ENCODE data around the gene ARFGAP2. TPM values are rescaled to one million over a fixed set of nuclear protein-coding genes. Genes with fewer than 3 reads are reported as not detected.
A peak's percentile ranks its signal among the peaks of the same experiment; 100 is the strongest.

Gene ARFGAP2
- total RNA-seq, 1 donor from 2014 or later: 116 TPM

DNA sequence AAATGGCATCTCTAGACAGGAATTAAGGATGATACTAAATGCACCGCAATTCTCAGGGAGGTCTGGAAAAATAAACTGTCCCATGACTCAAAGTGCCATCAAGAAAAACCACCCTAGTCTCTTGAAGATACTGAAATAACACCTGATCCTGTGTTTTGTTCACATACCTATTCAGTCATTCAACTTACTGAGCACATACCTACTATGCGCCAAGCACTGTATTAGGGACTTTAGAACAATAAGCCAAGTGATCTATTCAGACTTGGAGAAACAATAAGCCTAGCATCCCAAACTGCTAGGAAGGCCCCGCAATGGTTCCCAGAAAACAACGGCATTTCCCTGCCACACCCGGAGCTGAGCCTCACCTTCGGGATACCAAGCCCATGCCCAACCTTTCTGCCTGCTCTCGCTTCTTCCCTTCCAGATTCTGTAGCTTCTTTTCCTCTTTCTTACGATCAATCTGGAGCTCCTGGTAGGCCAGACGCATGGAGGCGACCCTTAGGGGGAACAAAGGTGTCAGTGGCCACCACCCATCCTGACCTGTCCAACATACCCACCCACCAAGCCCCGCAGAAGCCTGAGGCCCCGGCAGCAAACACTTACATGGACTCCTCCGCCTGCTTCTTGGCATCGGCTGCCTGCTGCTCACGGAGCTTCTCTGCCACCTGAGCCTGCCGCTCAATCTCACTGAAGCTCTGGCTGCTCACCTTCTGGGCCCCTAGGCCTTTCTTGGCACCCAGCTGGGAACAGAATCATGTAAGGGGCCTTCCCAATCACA lies 5.4 kb downstream of the ARFGAP2 start:
- DNase-seq (ENCODE audit: low read depth): no peak

DNA sequence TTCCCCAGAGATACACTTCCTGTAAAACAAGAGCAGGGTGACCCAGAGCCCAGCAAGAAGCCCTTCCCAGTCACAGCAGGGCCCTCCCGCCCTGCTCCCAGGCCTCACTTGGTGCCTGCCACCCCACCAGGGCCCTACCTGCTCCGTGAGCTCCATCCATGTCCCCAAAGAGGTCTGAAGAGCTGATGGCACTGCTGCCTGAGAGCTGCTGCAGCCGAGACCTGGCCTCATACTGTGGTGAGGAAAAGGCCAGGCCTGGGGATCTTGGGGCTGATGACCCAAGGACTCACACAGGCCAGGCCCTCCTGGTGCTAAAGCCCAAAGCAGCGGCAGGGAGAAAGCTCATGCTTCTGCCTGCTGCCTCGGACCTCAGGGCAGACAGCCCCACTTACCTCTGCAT lies 10.3 kb downstream of the ARFGAP2 start:
- DNase-seq (ENCODE audit: low read depth): no peak

DNA sequence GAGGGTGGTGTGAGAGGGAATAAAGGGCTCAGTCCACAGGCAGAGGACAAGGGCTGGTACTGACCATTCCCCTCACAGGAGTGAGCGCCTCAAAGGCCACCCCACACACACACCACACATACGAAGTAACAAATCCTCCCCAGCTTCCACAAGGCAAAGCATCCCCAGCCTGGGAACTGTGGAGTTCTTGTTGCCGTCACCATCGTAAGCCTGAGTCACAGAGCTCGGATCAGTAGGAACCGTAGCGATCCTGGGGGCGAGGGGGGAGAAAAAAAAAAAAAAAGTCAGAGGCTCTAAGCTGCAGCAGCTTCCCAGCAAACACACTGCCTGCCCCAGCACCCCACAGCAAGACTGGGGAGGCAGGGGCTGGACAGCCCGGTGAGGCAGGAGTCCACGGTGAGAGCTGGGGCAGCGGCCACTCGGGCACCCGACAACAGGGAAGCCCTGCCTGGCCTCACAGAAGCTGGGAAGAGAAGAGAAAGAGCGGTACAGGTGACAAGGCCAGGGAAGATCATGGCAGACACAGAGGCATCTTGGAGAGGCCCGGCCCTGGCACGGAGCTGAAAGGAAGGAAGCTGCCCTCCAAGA lies 11.3 kb downstream of the ARFGAP2 start:
- DNase-seq (ENCODE audit: low read depth): no peak

DNA sequence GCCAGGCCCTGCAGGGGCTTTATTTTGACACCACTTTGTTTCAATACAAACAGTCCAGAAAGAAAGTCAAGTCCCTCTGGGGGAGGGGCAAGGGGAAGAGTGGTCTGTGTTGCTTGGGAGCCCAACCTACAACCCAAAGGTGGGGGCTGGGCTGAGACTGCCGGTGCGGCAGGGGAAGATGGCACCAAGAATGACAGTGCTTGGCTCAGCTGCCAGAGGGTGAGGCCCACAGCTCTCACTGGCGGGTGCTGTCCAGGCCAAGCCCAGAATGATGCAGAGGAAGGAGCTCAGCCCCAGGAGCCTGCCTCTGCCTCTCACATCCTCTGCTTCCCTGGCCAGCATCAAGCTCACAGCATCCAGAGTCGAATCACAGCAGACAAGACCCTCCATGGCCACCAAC lies 12.4 kb downstream of the ARFGAP2 start:
- DNase-seq (ENCODE audit: low read depth): no peak

DNA sequence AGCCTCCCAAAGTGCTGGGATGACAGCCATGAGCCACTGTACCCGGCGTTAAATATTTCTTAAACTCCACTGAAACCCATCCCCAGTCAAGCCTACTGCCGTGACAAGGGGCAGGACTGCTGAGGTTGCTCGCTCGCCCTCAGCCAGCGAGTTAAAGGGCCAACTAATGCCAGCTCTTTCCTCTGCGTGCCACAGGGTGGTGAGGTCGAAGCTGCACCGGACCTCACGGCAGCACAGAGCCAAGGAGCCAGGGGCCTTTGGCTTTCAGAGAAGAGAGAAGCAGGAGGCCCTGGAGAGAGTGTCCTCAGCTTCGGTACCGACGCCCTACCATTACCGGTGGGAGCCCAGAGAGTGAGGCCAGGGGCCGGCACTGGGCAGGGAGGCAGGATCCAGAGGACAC lies 12.8 kb downstream of the ARFGAP2 start:
- DNase-seq (ENCODE audit: low read depth): no peak

DNA sequence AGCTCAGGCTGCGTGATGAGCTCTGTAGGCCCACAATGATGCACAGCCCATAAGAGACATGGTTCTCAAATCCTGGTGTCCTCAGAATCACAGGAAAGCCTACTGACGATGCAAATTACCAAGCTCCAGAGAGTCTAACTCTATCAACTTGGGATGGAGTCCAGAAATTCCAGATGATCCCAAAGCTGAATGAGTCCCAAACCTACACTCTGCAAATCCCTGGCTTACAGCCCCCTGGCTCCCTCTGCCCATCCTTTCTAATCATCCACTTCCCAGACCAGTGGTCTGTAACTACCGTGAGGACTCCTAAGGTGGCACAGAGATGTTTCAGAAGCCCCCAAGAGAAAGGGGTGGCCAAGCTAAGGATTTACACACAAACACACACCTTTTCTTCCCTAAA lies 13.5 kb downstream of the ARFGAP2 start:
- no peak for DNase-seq (ENCODE audit: low read depth)

DNA sequence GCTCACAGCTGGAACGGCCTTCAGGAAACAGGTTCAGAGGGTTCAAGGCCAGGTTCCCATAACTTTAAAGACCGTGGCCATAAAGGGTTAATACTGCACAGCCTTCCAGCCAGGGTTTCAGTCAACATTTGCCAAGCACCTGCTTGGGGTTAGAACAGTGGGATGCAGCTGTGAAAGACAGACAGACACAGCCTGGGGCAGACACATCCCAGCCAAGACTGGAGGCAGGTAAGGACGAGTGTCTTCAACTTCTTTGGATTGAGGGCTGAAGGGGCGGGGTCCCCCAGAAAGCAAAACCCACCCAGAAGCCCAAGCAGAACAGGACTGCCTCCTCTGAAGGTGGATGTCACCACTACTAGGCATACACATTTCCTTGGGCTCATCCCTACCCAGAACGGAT lies 14.3 kb downstream of the ARFGAP2 start:
- DNase-seq (ENCODE audit: low read depth): no peak

DNA sequence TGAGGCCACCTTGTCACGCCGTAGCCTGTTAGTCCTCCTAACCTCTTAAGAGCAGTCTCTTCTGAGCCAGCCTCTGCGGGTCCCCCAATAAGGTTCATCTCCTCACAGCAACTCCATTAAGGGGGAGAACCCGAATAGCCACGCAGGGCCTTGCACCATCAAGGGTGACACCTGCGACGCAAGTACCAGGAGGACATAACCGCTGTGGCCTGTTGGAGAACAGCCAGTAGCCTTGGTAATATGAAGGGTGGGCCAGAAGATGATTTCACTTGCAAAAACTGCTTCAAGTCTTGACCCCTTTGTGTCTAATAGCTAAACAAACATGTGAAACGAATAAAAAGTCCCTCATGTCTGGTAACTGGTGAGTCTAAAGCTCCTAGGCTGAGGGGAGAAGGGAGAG lies 14.8 kb downstream of the ARFGAP2 start:
- no peak for DNase-seq (ENCODE audit: low read depth)

DNA sequence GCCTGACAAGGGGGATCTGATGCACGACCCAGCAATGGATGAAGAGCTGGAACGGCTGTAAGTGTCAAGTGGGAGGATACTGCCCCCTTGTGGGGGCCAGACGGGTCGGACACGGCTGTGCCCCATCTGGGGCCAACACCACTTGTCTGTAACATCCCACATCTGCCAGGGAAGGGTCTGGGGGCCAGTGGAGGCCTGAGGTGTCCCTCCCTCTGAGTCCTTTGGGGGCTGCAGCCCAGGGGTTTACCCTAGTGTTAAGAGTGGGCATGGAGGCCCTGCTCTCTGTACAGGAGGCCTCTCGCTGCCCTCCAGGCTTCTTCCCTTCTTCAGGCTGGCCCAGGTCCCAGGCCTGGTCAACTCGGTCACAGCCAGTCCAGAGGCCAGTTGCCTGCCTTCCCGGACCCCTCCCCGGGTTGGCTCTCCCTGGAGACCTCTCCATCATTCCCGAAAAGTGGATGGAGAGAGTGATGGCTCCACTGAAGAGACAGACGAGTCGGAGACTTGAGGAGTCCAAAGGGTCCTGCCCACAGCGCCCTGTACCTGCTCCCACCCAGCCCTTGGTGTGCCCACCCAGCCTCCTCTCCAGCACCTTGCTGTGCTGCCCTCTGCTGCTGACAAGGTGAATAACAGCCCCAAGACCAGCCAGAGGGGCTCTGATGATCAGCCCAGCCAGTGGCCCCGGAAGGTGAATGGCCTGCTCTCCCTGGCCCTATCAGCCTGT lies 15.4 kb downstream of the ARFGAP2 start:
- peak; percentile 44 for DNase-seq (ENCODE audit: low read depth)

DNA sequence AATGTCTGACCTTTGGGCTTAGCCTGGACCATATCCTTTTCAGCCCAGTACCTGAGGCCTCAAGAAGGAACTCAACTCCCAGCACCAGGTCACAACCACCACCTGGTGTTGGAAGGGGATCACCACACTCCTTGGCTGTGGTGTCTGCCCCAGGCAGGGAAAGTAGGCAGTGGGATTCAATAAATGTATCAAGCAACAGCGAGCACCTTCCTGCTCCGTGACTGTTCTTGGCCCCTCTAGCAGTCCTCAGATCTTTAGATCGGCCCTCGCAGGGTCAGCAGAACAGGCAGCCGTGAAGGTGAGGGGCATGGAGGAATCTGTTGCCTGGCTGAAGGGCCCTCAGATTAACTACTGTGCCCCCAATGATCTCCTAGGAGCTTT lies 15.9 kb downstream of the ARFGAP2 start:
- DNase-seq (ENCODE audit: low read depth): no peak

DNA sequence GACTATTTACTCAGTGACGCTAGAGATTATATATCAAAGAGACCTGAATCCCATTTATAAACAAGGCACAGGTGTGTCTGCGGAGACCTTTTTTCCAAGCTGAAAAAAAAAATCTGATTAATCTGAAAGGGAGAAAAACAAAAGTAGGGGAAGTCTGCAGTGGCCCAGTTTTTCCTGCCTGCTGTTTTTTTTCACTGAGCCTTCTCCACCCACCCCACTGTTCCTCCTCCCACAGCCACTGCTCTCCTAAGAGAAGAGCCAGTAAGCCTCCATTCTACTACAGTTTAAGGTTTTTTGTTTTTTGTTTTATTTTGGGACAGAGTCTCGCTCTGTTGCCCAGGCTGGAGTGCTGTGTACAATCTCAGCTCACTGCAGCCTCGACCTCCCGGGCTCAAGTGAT lies 18.4 kb downstream of the ARFGAP2 start:
- no peak for DNase-seq (ENCODE audit: low read depth)

DNA sequence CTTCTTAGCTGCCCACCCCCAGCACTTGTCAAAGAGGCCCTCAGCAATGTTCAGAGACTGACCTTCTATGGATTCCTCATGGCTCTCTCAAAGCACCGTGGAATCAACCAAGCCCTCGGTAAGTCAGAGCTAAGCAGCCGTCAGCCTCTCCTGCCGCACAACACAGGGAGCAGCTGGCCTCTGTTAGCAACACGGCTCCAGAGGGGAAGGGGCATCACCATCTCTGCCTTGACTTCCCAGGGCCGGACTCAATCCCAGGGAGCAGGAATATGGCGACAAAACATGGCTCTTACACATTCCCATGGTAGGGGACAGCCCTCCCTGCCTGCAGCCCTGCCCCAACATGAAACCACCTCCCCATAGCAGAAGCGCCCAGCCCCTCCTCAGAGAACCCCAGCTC lies 18.9 kb downstream of the ARFGAP2 start:
- DNase-seq (ENCODE audit: low read depth): no peak

DNA sequence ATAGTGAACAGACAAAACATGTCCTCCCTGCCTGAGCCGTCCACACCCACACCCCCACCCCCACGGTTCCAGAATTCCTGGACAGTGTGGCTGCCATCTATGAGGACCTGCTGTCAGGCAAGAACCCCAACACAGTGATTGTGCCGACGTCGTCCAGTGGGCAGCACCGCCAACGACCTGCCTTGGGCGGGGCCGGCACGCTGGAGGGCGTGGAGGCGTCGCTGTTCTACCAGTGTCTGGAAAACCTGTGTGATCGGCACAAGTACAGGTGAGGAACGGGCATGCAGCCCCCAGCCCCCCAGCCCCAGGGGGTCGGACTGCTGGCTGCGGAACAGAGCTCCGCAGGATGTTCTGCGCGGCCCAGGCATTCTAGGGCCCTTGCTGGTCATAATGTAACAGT lies 19.7 kb downstream of the ARFGAP2 start:
- DNase-seq (ENCODE audit: low read depth): no peak

DNA sequence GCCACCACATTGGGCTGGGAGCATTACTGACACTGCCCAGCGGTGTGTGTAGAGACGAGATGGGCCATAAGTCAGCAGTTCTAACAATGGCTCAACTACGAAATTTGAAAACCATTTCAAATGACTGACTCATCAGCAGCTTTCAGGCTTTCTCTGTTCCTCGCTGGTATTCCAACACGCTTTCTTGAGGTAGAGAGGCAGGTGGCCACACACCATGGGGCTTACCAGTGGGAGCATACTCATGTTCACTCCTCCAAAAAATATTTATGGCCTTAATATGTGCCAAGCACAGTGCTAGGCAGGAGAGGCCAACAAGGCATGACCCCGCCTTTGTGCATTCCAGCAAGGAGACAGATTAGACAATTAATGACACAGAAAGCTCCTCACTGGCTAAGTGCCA lies 20.3 kb downstream of the ARFGAP2 start:
- DNase-seq (ENCODE audit: low read depth): peak; percentile 16

DNA sequence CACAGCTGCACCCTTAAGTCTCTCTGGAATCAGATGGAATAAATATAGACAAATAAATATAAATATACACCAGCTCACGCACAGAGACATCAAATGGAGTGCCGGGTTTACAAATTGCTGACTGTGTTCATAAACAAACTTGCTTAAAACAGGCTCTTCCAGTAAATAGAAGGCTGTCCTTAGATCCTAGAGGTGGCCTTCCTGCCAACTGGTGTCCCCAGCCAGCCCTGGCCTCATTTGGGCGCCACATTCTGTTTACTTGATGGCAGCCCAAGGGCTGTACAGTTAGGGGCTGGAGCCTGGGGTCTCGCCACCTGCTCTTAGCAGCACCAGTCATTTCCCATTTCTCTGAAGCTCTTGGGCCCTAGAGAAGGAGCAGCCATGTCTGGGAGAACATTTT lies 20.8 kb downstream of the ARFGAP2 start:
- no peak for DNase-seq (ENCODE audit: low read depth)

DNA sequence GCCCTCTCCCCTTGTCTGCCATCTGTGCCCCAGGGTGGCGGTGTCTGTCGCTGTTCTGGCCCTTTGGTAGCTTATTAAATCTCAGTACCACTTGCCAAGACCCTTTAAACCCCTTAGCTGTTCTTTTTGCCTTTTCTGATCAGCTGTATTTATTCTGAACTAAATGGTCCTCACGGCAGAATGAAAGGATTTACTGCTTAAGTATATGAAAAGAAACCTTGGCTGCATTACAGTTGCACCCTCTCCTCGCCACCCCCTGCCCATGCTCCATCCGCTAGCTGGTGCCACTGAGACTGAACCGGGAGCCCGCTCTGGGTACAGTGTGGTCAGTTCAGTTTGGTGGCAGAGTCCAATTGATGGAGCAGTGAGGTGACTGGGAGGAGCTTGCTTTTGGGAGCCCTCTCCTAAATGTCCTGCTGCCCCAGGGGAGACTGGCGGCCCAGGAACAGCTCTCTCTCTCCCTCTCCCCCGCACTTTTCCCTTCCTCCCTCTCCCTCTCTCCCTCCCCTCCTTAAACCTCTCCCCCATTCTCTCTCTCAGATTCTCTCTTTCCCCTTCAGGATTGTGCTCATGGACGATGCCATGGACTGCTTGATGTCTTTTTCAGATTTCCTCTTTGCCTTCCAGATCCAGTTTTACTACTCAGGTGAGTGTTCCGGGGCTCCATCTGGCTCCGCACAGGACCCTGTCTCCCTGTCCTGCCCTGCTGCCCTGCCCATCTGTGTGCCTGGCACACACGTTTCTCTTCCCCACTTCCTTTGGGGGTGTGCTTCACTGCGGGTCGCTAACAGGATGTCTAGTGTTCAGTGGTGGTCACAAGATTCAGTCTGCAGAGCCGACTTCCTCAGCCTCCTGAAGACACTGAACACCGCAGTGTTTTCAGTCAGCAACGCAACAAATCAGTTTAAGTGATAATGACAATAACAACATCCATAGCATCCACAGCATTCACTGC lies 21.8 kb downstream of the ARFGAP2 start:
- no peak for DNase-seq (ENCODE audit: low read depth)

DNA sequence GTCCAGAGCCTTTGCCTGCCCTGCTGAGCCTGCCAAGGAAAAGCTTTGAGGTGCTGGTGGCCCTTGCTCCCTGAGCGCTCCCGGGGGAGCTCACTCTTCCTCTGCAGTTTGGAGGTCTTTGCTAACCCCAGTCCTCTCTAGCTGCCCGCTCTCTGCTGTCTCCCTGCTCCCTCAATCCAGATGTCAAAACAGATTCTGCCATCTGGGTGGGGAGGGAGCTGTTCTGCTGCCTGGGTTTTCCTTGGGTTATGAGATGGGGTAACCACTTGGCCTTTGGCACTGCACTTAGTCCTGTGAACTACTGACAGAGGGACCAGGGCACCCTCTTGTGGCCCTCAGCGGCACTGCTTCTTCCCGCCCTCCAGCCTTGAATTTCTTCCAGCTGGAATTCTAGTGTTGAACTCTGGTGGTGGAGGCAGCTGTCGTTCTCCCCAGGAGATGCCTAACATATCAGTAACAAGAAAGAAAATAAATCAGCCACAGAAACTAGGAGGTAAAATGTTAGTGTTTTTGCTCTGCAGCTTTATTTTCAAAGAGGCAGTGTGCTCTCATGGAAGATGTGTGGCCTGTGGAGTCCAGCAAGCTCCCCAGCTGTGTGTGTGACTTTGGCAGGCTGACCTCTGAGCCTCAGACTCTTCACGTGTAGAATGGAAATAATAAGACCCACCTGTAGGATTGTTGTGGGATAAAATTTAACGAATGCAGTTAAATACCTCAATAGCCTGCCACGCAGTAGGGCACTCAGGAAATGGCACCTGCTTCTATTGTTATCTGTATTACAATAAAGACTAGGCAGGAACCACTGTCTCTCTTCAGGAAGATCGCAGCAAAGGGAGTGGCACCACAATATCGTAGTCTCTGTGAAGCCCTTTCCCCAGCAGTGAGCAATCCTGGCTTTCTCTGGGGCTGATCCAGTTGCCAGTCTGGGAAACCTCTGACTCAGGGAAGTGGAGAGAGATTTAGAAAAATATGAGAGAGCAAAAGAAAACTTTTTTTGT lies 23.4 kb downstream of the ARFGAP2 start:
- DNase-seq (ENCODE audit: low read depth): peak; percentile 64

DNA sequence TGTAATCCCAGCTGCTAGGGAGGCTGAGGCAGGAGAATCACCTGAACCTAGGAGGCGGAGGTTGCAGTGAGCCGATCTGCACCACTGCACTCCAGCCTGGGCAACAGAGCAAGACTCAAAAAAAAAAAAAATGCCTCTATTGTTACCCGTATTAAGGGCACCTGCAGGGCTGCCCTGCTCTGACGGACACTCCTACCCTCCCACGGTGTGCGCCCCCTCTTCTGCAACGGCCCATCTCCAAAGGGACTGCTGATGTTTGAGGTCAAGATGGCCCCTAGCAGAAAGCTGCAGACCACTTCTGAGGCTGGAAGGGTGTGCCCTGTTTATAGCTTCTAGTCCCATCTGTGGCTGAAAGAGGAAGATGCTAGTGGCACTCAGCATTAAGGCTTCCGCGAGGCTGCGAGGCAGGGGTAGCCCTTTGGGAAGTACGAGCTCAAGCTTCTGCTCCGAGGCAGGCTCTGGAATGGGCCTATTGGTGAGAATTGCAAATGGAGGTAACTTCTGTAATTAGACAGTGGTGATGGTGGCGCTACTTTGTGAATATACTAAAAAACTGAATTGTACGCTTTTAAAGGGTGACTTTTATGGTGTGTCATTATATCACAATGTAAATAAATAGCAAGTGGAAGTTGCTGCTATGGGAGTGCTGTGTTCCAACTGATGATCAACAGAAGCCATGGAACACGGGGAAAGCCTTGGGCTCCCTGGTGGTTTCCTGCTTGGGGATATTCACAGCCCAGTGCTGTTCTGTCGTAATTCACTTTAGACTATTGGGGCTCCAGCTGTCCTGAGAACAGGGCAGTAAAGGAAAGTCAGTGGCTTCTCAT lies 24.3 kb downstream of the ARFGAP2 start:
- DNase-seq (ENCODE audit: low read depth): no peak

DNA sequence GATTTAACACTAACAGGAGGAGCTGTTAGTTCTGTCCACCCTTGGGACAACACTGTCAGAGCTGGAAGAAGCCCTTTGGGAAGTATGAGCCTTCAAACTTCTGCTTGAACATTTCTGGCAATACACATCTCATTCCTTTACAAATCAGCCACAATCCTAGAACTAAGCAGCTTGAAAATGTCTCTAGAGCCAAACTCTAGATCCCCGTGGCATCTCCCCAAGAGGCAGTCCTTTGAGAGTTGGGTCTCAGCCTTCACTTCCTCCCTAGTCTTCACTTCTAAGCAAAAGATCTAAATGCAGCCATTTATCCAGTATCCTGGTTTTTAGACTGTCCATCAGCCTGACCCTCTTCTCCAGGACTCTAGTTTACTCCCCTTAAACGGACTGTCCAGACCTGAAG lies 26.9 kb downstream of the ARFGAP2 start:
- no peak for DNase-seq (ENCODE audit: low read depth)
